IPS-20b (cell line): Measurements from ENCODE around the gene TSPAN15.
A peak's percentile ranks its signal among the peaks of the same experiment; 100 is the strongest.
"Not testable (repeated sequence)": the region's sequence is repeated elsewhere in the genome, so short reads cannot be mapped to it uniquely, and the experiment has no call there.

ENCODE experiments used
- H3K27ac ChIP-seq: one replicate; pipeline ENCODE4 v1.5.1; 2013; ENCODE audit warnings: low read length
- H3K27me3 ChIP-seq: 2 replicates; pipeline ENCODE4 v1.6.1; 2013; ENCODE audit warnings: mild to moderate bottlenecking, low read length, inconsistent platforms; ENCODE audit not compliant: insufficient read depth
- H3K36me3 ChIP-seq: 2 replicates; pipeline ENCODE4 v1.6.1; 2013; ENCODE audit warnings: low read depth, mild to moderate bottlenecking, inconsistent platforms, low read length, moderate library complexity; ENCODE audit not compliant: insufficient read depth
- H3K4me1 ChIP-seq: 2 replicates; pipeline ENCODE4 v1.6.1; 2013; ENCODE audit warnings: mild to moderate bottlenecking, control low read depth, inconsistent platforms, low read length, moderate library complexity; ENCODE audit not compliant: insufficient read depth
- H3K4me3 ChIP-seq: 2 replicates; pipeline ENCODE4 v1.5.1; 2013; ENCODE audit warnings: mild to moderate bottlenecking, low read length, inconsistent platforms
- H3K9ac ChIP-seq: 2 replicates; pipeline ENCODE4 v1.6.1; 2013; ENCODE audit warnings: low read depth, mild to moderate bottlenecking, inconsistent platforms, low read length, moderate library complexity
- H3K9me3 ChIP-seq: 2 replicates; pipeline ENCODE4 v1.6.1; 2013; ENCODE audit warnings: mild to moderate bottlenecking, low read depth, low read length, inconsistent platforms; ENCODE audit not compliant: insufficient read depth

TSPAN15 gene

GRCh38 chr10:69437321-69438259, 13.7 kb upstream of the TSPAN15 start:
- H3K4me1 ChIP-seq: no peaks in the 10 kb centered on the region
- peaks cover 7% of the 10 kb centered on the region; the same call in 1 of the 2 replicates for H3K27me3 ChIP-seq
- no peak overlapping the region for H3K9ac ChIP-seq
- no peak overlapping the region for H3K27ac ChIP-seq
- H3K9me3 ChIP-seq: no peaks in the 10 kb centered on the region
- no peak overlapping the region for H3K4me3 ChIP-seq
- H3K36me3 ChIP-seq: no peaks in the 10 kb centered on the region

- no peak overlapping the region for H3K4me3 ChIP-seq
- no peak overlapping the region for H3K9ac ChIP-seq
- no peaks in the 10 kb centered on the region for H3K9me3 ChIP-seq
- H3K4me1 ChIP-seq: no peaks in the 10 kb centered on the region
- H3K27me3 ChIP-seq: peaks cover 7% of the 10 kb centered on the region; the same call in 1 of the 2 replicates
- H3K36me3 ChIP-seq: no peaks in the 10 kb centered on the region
- H3K27ac ChIP-seq: no peak overlapping the region
These were observed 12.5 kb upstream of the TSPAN15 start for GRCh38 chr10:69438536-69439349.

- no peaks in the 10 kb centered on the region for H3K4me1 ChIP-seq
- H3K9me3 ChIP-seq: no peaks in the 10 kb centered on the region
- no peak overlapping the region for H3K4me3 ChIP-seq
- no peak overlapping the region for H3K27ac ChIP-seq
- H3K36me3 ChIP-seq: no peaks in the 10 kb centered on the region
- peaks cover 7% of the 10 kb centered on the region; the same call in 1 of the 2 replicates for H3K27me3 ChIP-seq
- H3K9ac ChIP-seq: no peak overlapping the region
These were observed 11.9 kb upstream of the TSPAN15 start for GRCh38 chr10:69439350-69439739.

- Histone ChIP-seq H3K27ac (no peak overlapping the region), H3K4me1 (no peaks in the 10 kb centered on the region), H3K9ac (no peak overlapping the region), H3K27me3 (peaks cover 7% of the 10 kb centered on the region; the same call in 1 of the 2 replicates), H3K36me3 (no peaks in the 10 kb centered on the region), H3K4me3 (no peak overlapping the region), H3K9me3 (no peaks in the 10 kb centered on the region)
These were observed 11.3 kb upstream of the TSPAN15 start for GRCh38 chr10:69439813-69440506.

- Histone ChIP-seq H3K4me1 (no peaks in the 10 kb centered on the region), H3K27me3 (peaks cover 11% of the 10 kb centered on the region; the same call in 1 of the 2 replicates), H3K9me3 (no peaks in the 10 kb centered on the region), H3K36me3 (no peaks in the 10 kb centered on the region), H3K4me3 (no peak overlapping the region), H3K27ac (no peak overlapping the region), H3K9ac (no peak overlapping the region)
These were observed 7.9 kb upstream of the TSPAN15 start for GRCh38 chr10:69443354-69443753.

GRCh38 chr10:69445041-69445440, 6.2 kb upstream of the TSPAN15 start:
- no peak overlapping the region for H3K4me3 ChIP-seq
- H3K9me3 ChIP-seq: no peaks in the 10 kb centered on the region
- no peak overlapping the region for H3K27ac ChIP-seq
- no peaks in the 10 kb centered on the region for H3K4me1 ChIP-seq
- peaks cover 19% of the 10 kb centered on the region for H3K27me3 ChIP-seq
- no peaks in the 10 kb centered on the region for H3K36me3 ChIP-seq
- H3K9ac ChIP-seq: no peak overlapping the region

GRCh38 chr10:69446229-69446628, 5.0 kb upstream of the TSPAN15 start:
- H3K27ac ChIP-seq: no peak overlapping the region
- no peak overlapping the region for H3K9ac ChIP-seq
- no peaks in the 10 kb centered on the region for H3K36me3 ChIP-seq
- H3K4me3 ChIP-seq: no peak overlapping the region
- H3K27me3 ChIP-seq: peaks cover 27% of the 10 kb centered on the region
- H3K4me1 ChIP-seq: no peaks in the 10 kb centered on the region
- no peaks in the 10 kb centered on the region for H3K9me3 ChIP-seq

GRCh38 chr10:69446650-69447151, 4.6 kb upstream of the TSPAN15 start:
- no peak overlapping the region for H3K27ac ChIP-seq
- no peak overlapping the region for H3K4me3 ChIP-seq
- H3K36me3 ChIP-seq: no peaks in the 10 kb centered on the region
- no peaks in the 10 kb centered on the region for H3K9me3 ChIP-seq
- no peak overlapping the region for H3K9ac ChIP-seq
- H3K27me3 ChIP-seq: peaks cover 29% of the 10 kb centered on the region
- no peaks in the 10 kb centered on the region for H3K4me1 ChIP-seq

- no peaks in the 10 kb centered on the region for H3K36me3 ChIP-seq
- no peak overlapping the region for H3K27ac ChIP-seq
- H3K27me3 ChIP-seq: peaks cover 53% of the 10 kb centered on the region
- no peaks in the 10 kb centered on the region for H3K9me3 ChIP-seq
- no peak overlapping the region for H3K4me3 ChIP-seq
- H3K4me1 ChIP-seq: no peaks in the 10 kb centered on the region
- H3K9ac ChIP-seq: no peak overlapping the region
These were observed 1.4 kb upstream of the TSPAN15 start for GRCh38 chr10:69449841-69450240.

- H3K9me3 ChIP-seq, H3K36me3 ChIP-seq, H3K4me1 ChIP-seq, H3K9ac ChIP-seq, H3K27ac ChIP-seq: not testable (repeated sequence)
- H3K4me3 ChIP-seq: peak overlapping the region; percentile 88; the same call in 1 of the 2 replicates
- H3K27me3 ChIP-seq: peaks cover 53% of the 10 kb centered on the region
These were observed 870 bp upstream of the TSPAN15 start for GRCh38 chr10:69450395-69450794.

- Histone ChIP-seq H3K27ac (no peak overlapping the region), H3K4me1 (no peaks in the 10 kb centered on the region), H3K36me3 (no peaks in the 10 kb centered on the region), H3K9ac (peak overlapping the region; percentile 31; the same call in 1 of the 2 replicates), H3K9me3 (no peaks in the 10 kb centered on the region), H3K27me3 (peaks cover 49% of the 10 kb centered on the region), H3K4me3 (peak overlapping the region; percentile 88)
These were observed 553 bp downstream of the TSPAN15 start for GRCh38 chr10:69451784-69452251.
